DOHH2 (cell line): ENCODE results near the gene PRPF18.

ENCODE experiments used
- EZH2phosphoT487 ChIP-seq: fragments of 200-600 bp; sonication (generic); IDR thresholded peaks from 2 replicates; pipeline ENCODE4 v1.6.1; 2017; ENCODE audit warnings: borderline replicate concordance, mild to moderate bottlenecking, antibody characterized with exemption, low read length, moderate library complexity, mixed read lengths
- TF ChIP-seq, protein P1 (sequence below): fragments of 200-600 bp; sonication (generic); IDR thresholded peaks from one replicate; pipeline ENCODE4 v1.5.1; 2014; ENCODE audit warnings: antibody characterized with exemption, mild to moderate bottlenecking, low read depth, low read length; ENCODE audit not compliant: poor library complexity, severe bottlenecking

DNA sequence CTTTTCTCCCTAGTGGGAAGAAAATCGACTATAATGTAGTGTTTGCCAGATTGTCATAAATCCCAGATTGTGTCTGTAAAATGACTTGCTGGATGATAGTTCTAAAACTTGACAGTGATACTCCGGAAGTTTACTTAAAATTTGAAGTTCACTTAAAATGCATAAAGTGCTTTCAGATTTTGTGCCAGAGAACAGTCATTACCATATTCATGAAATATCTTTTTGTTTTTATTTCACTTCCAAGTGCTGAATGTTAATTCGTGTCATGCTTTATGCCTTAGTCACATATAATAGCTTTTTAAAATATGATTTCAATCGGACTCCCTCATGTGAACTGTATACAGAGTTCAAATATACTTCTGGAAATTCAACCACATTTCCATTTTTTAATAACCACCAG, 30.4 kb downstream of the PRPF18 start:
- TF ChIP-seq, protein P1, sequence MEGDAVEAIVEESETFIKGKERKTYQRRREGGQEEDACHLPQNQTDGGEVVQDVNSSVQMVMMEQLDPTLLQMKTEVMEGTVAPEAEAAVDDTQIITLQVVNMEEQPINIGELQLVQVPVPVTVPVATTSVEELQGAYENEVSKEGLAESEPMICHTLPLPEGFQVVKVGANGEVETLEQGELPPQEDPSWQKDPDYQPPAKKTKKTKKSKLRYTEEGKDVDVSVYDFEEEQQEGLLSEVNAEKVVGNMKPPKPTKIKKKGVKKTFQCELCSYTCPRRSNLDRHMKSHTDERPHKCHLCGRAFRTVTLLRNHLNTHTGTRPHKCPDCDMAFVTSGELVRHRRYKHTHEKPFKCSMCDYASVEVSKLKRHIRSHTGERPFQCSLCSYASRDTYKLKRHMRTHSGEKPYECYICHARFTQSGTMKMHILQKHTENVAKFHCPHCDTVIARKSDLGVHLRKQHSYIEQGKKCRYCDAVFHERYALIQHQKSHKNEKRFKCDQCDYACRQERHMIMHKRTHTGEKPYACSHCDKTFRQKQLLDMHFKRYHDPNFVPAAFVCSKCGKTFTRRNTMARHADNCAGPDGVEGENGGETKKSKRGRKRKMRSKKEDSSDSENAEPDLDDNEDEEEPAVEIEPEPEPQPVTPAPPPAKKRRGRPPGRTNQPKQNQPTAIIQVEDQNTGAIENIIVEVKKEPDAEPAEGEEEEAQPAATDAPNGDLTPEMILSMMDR: no peak
- TF ChIP-seq EZH2phosphoT487: no peak
